SK-N-SH treated with all-trans-retinoic acid at 6 μM for 48 hours (cell line): ENCODE results near the gene ZMIZ1.

ENCODE experiments used
- ATAC-seq: fragments of 200-7000 bp; cut with Tn5 transposase; 3 replicates; pipeline ENCODE4 v1.9.1; 2020; ENCODE audit warnings: mild to moderate bottlenecking, moderate library complexity
- ARNTL ChIP-seq: fragments of 450-650 bp; formaldehyde crosslinking; IDR thresholded peaks from 2 replicates; pipeline ENCODE4 v1.5.0; 2020; ENCODE audit warnings: low read depth, mild to moderate bottlenecking, moderate library complexity, borderline replicate concordance
- CREB5 ChIP-seq: fragments of 250-450 bp; sonication (Bioruptor Pico); IDR thresholded peaks from 2 replicates; pipeline ENCODE4 v1.5.1; 2020; ENCODE audit warnings: low read depth, mild to moderate bottlenecking, moderate library complexity
- CSDC2 ChIP-seq: fragments of 250-450 bp; sonication (Bioruptor Pico); IDR thresholded peaks from 2 replicates; pipeline ENCODE4 v1.5.0; 2020; ENCODE audit warnings: mild to moderate bottlenecking, moderate library complexity
- CSRNP3 ChIP-seq: fragments of 250-450 bp; sonication (Bioruptor Pico); IDR thresholded peaks from 2 replicates; pipeline ENCODE4 v1.5.1; 2021; ENCODE audit warnings: mild to moderate bottlenecking, moderate library complexity
- GLIS3 ChIP-seq: fragments of 250-450 bp; sonication (Bioruptor Pico); IDR thresholded peaks from 2 replicates; pipeline ENCODE4 v1.5.0; 2020; ENCODE audit warnings: mild to moderate bottlenecking, moderate library complexity
- ISL1 ChIP-seq: fragments of 250-450 bp; sonication (Bioruptor Pico); IDR thresholded peaks from 2 replicates; pipeline ENCODE4 v2.1.2; 2022; ENCODE audit warnings: mild to moderate bottlenecking, moderate library complexity
- PATZ1 ChIP-seq: fragments of 250-450 bp; sonication (Bioruptor Pico); IDR thresholded peaks from 2 replicates; pipeline ENCODE4 v1.8.0; 2020; ENCODE audit warnings: mild to moderate bottlenecking, moderate library complexity, borderline replicate concordance
- POU6F1 ChIP-seq: fragments of 250-450 bp; sonication (Bioruptor Pico); IDR thresholded peaks from 2 replicates; pipeline ENCODE4 v1.8.0; 2021; ENCODE audit warnings: low read depth, mild to moderate bottlenecking, moderate library complexity, borderline replicate concordance
- PPARA ChIP-seq: fragments of 250-450 bp; sonication (Bioruptor Pico); IDR thresholded peaks from 2 replicates; pipeline ENCODE4 v1.5.0; 2020; ENCODE audit warnings: mild to moderate bottlenecking, borderline replicate concordance
- RARB ChIP-seq: fragments of 250-450 bp; sonication (Bioruptor Pico); IDR thresholded peaks from 2 replicates; pipeline ENCODE4 v1.8.0; 2021; ENCODE audit warnings: mild to moderate bottlenecking, moderate library complexity
- TCF4 ChIP-seq: fragments of 250-450 bp; sonication (Bioruptor Pico); IDR thresholded peaks from 2 replicates; pipeline ENCODE4 v1.8.0; 2021; ENCODE audit warnings: mild to moderate bottlenecking, moderate library complexity, borderline replicate concordance
- TOX ChIP-seq: fragments of 250-450 bp; sonication (Bioruptor Pico); IDR thresholded peaks from 2 replicates; pipeline ENCODE4 v1.8.0; 2021; ENCODE audit warnings: mild to moderate bottlenecking, moderate library complexity, borderline replicate concordance
- TSHZ2 ChIP-seq: fragments of 250-450 bp; sonication (Bioruptor Pico); IDR thresholded peaks from 2 replicates; pipeline ENCODE4 v1.5.0; 2020; ENCODE audit warnings: mild to moderate bottlenecking, moderate library complexity
- ZC3H10 ChIP-seq: fragments of 250-450 bp; sonication (Bioruptor Pico); IDR thresholded peaks from 2 replicates; pipeline ENCODE4 v1.5.1; 2021; ENCODE audit warnings: mild to moderate bottlenecking, moderate library complexity
- ZFP3 ChIP-seq: fragments of 250-450 bp; sonication (Bioruptor Pico); IDR thresholded peaks from 2 replicates; pipeline ENCODE4 v1.5.0; 2020; ENCODE audit warnings: mild to moderate bottlenecking, moderate library complexity
- ZFP30 ChIP-seq: fragments of 450-650 bp; formaldehyde crosslinking; IDR thresholded peaks from 2 replicates; pipeline ENCODE4 v1.5.0; 2022; ENCODE audit warnings: mild to moderate bottlenecking, moderate library complexity
- ZNF565 ChIP-seq: fragments of 450-650 bp; formaldehyde crosslinking; conservative IDR thresholded peaks from 2 replicates; pipeline ENCODE4 v1.5.0; 2020; ENCODE audit warnings: low read depth, mild to moderate bottlenecking, moderate library complexity
- ZNF70 ChIP-seq: fragments of 450-650 bp; formaldehyde crosslinking; IDR thresholded peaks from 2 replicates; pipeline ENCODE4 v1.5.0; 2020; ENCODE audit warnings: mild to moderate bottlenecking, moderate library complexity

Gene ZMIZ1

GRCh38 chr10:79293841-79294581 lies 225.2 kb downstream of the ZMIZ1 start:
- ATAC-seq, result no peak
- TF ChIP-seq ISL1 (CRISPR knock-in tag) (no peak), TSHZ2 (CRISPR knock-in tag) (no peak), PPARA (CRISPR knock-in tag) (no peak), GLIS3 (CRISPR knock-in tag) (no peak), ARNTL (no peak), TCF4 (CRISPR knock-in tag) (no peak), ZC3H10 (no peak), CSRNP3 (CRISPR knock-in tag) (no peak)
- TF ChIP-seq, all 23 proteins: peak for 0

GRCh38 chr10:79295563-79295962 lies 226.8 kb downstream of the ZMIZ1 start:
- TF ChIP-seq CREB5 (no peak), PATZ1 (CRISPR knock-in tag) (no peak), ARNTL (no peak), ZNF565 (CRISPR knock-in tag) (no peak), RARB (no peak), POU6F1 (CRISPR knock-in tag) (no peak), TOX (CRISPR knock-in tag) (no peak), CSDC2 (no peak), ZNF70 (no peak), TSHZ2 (CRISPR knock-in tag) (no peak), GLIS3 (CRISPR knock-in tag) (no peak), ZFP30 (CRISPR knock-in tag) (no peak)
- ATAC-seq, result no peak

GRCh38 chr10:79296431-79296830 lies 227.7 kb downstream of the ZMIZ1 start:
- TF ChIP-seq ZC3H10 (no peak), ZFP3 (CRISPR knock-in tag) (no peak)
- no peak for ATAC-seq
